Right lung (tissue), 5 donors: ENCODE measurements around the gene PTPRM. TPM values are rescaled to one million over a fixed set of nuclear protein-coding genes. Genes with fewer than 3 reads are reported as not detected.
"Not testable (repeated sequence)": the region's sequence is repeated elsewhere in the genome, so short reads cannot be mapped to it uniquely, and the experiment has no call there.

Source experiments
- DNase-seq, 2 donors: peaks; one replicate each; pipeline ENCODE4 v3.0.0-alpha.2; 2013
- polyA plus RNA-seq, 5 donors: library from polyadenylated mRNA; unstranded; fragments of 120-200 nt; gene quantifications; one replicate each; pipeline versions ENCODE4 v1.2.1 to v1.2.3, GENCODE V29; 2013; ENCODE audit warnings: inconsistent platforms in 1 of 5, low replicate concordance in 1 of 5; ENCODE audit not compliant: insufficient read length in 5 of 5, insufficient read depth in 1 of 5

PTPRM gene
- polyA plus RNA-seq, 5 donors: 81.3 to 105 (median 93.0) TPM

- no peak for DNase-seq
Measured at GRCh38 chr18:8424917-8425725, 858.0 kb downstream of the PTPRM start.

GRCh38 chr18:8426401-8426800, 859.3 kb downstream of the PTPRM start:
- DNase-seq: no peak

- no peak for DNase-seq
Measured at GRCh38 chr18:8427339-8427738, 860.2 kb downstream of the PTPRM start.

GRCh38 chr18:8428951-8429350, 861.8 kb downstream of the PTPRM start:
- no peak for DNase-seq

- DNase-seq: no peak
Measured at GRCh38 chr18:8431036-8431435, 863.9 kb downstream of the PTPRM start.

GRCh38 chr18:8433323-8433722, 866.2 kb downstream of the PTPRM start:
- no peak for DNase-seq

GRCh38 chr18:8433771-8434170, 866.7 kb downstream of the PTPRM start:
- no peak for DNase-seq

GRCh38 chr18:8435376-8435775, 868.3 kb downstream of the PTPRM start:
- no peak for DNase-seq

- DNase-seq: no peak
Measured at GRCh38 chr18:8439055-8439454, 871.9 kb downstream of the PTPRM start.

GRCh38 chr18:8443505-8443904, 876.4 kb downstream of the PTPRM start:
- DNase-seq: no peak

GRCh38 chr18:8446936-8447335, 879.8 kb downstream of the PTPRM start:
- not testable (repeated sequence) for DNase-seq

- no peak for DNase-seq
Measured at GRCh38 chr18:8448130-8448529, 881.0 kb downstream of the PTPRM start.

GRCh38 chr18:8450013-8450412, 882.9 kb downstream of the PTPRM start:
- DNase-seq: no peak

GRCh38 chr18:8450898-8451665, 884.0 kb downstream of the PTPRM start:
- no peak for DNase-seq

- no peak for DNase-seq
Measured at GRCh38 chr18:8453528-8453927, 886.4 kb downstream of the PTPRM start.

- no peak for DNase-seq
Measured at GRCh38 chr18:8454136-8454535, 887.0 kb downstream of the PTPRM start.

- no peak for DNase-seq
Measured at GRCh38 chr18:8455661-8456614, 888.8 kb downstream of the PTPRM start.
